ENCODE data around the gene MBNL3.
"Not testable (repeated sequence)": the region's sequence is repeated elsewhere in the genome, so short reads cannot be mapped to it uniquely, and the experiment has no call there.

Gene MBNL3

GRCh38 chrX:132369617-132370326 lies 119.1 kb downstream of the MBNL3 start:
- no peak for DNase-seq

- peak; percentile 0 for DNase-seq
Measured at GRCh38 chrX:132367984-132368383, 120.9 kb downstream of the MBNL3 start.

GRCh38 chrX:132367314-132367713 lies 121.5 kb downstream of the MBNL3 start:
- DNase-seq = no peak

GRCh38 chrX:132365490-132365889 lies 123.3 kb downstream of the MBNL3 start:
- no peak for DNase-seq

GRCh38 chrX:132364313-132364712 lies 124.5 kb downstream of the MBNL3 start:
- no peak for DNase-seq

GRCh38 chrX:132353430-132353829 lies 135.4 kb downstream of the MBNL3 start:
- DNase-seq = no peak

GRCh38 chrX:132336172-132336571 lies 152.7 kb downstream of the MBNL3 start:
- no peak for DNase-seq

- DNase-seq = no peak
Measured at GRCh38 chrX:132333351-132333750, 155.5 kb downstream of the MBNL3 start.

GRCh38 chrX:132331532-132331931 lies 157.3 kb downstream of the MBNL3 start:
- DNase-seq = no peak

GRCh38 chrX:132331000-132331399 lies 157.8 kb downstream of the MBNL3 start:
- DNase-seq = no peak

- no peak for DNase-seq
Measured at GRCh38 chrX:132330156-132330729, 158.6 kb downstream of the MBNL3 start.

- not testable (repeated sequence) for DNase-seq
Measured at GRCh38 chrX:132326960-132327359, 161.9 kb downstream of the MBNL3 start.

All from fibroblast of skin of back (primary cell).